Hematopoietic multipotent progenitor cell treated with erythropoietin and hydrocortisone succinate and interleukin-3 and kit ligand, for 15 days (in vitro differentiated cells): ENCODE measurements around the gene HNRNPM.

Source experiments
- DNase-seq: peaks from one replicate; pipeline ENCODE4 v3.0.0-alpha.2; 2015; ENCODE audit warnings: low spot score

Gene HNRNPM

GRCh38 chr19:8460516-8461298 is 15.9 kb downstream of the HNRNPM start:
- DNase-seq, result no peak

- DNase-seq, result no peak
These were observed 16.6 kb downstream of the HNRNPM start for GRCh38 chr19:8461376-8461775.

GRCh38 chr19:8461891-8462290 is 17.1 kb downstream of the HNRNPM start:
- no peak for DNase-seq

- no peak for DNase-seq
These were observed 17.8 kb downstream of the HNRNPM start for GRCh38 chr19:8462571-8462970.

- DNase-seq, result no peak
These were observed 18.6 kb downstream of the HNRNPM start for GRCh38 chr19:8463365-8463764.

GRCh38 chr19:8466018-8466417 is 21.2 kb downstream of the HNRNPM start:
- DNase-seq, result no peak

GRCh38 chr19:8468124-8468523 is 23.3 kb downstream of the HNRNPM start:
- DNase-seq, result no peak

- DNase-seq, result no peak
These were observed 24.1 kb downstream of the HNRNPM start for GRCh38 chr19:8468761-8469373.

GRCh38 chr19:8469613-8470368 is 25.0 kb downstream of the HNRNPM start:
- no peak for DNase-seq

GRCh38 chr19:8473648-8474476 is 29.1 kb downstream of the HNRNPM start:
- DNase-seq, result no peak

- DNase-seq, result no peak
These were observed 30.2 kb downstream of the HNRNPM start for GRCh38 chr19:8475005-8475404.

GRCh38 chr19:8476524-8476923 is 31.7 kb downstream of the HNRNPM start:
- no peak for DNase-seq

- DNase-seq, result no peak
These were observed 33.1 kb downstream of the HNRNPM start for GRCh38 chr19:8477889-8478288.

GRCh38 chr19:8478598-8478997 is 33.8 kb downstream of the HNRNPM start:
- DNase-seq, result no peak

GRCh38 chr19:8481201-8481600 is 36.4 kb downstream of the HNRNPM start:
- DNase-seq, result no peak

- DNase-seq, result no peak
These were observed 36.8 kb downstream of the HNRNPM start for GRCh38 chr19:8481616-8482015.

GRCh38 chr19:8482696-8483095 is 37.9 kb downstream of the HNRNPM start:
- DNase-seq, result no peak

GRCh38 chr19:8483165-8483564 is 38.4 kb downstream of the HNRNPM start:
- DNase-seq, result no peak

- DNase-seq, result no peak
These were observed 39.6 kb downstream of the HNRNPM start for GRCh38 chr19:8484331-8484894.

- no peak for DNase-seq
These were observed 41.0 kb downstream of the HNRNPM start for GRCh38 chr19:8485561-8486371.

GRCh38 chr19:8486661-8487136 is 41.9 kb downstream of the HNRNPM start:
- DNase-seq, result no peak
